GM21619 (cell line): ENCODE measurements around the gene GORASP1.

Experiments used
- ATAC-seq: cut with Tn5 transposase; IDR thresholded peaks from one replicate; pipeline ENCODE4 v1.9.1; 2021; ENCODE audit not compliant: unreplicated experiment

The GORASP1 gene

DNA sequence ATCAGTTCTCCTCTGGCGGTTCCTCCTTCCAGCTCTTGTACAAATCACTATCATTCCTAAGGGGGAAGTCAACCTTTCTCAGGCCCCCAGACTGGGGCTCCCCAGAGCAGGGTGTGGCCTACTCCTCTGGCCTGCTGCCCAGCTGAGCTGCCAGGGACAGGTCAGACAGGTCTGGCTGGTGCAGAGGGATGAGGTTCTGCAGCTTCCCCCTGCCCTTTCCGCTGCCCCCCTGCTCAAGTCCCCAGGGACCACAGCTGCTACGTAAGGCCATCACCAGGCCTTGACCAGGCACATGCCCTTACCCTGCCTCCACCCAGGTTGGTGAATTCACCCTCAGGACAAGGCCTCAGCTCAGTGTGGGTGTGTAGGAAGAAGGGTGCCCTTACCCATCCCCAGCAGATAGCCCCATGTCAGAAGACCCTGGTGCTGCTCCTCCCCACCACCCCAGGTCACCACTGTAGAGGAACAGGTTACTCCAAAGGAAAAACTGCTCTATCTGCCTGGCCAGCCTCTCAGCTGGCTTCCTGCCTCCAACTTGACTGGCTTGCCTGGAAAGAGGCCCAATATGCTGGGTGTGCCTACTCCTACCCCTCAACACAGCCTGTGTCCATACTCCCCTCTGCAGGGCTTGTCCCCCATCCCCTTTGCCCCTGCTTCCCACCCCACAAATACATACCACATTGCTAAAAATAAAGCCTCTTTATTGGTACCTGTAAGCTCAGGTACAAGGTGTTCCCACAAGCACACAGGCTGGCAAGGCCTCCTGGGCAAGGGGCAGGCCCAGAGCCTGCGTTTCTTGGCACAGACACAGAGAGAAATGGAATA, 34.0 kb upstream of the GORASP1 start:
- ATAC-seq, result no peak

DNA sequence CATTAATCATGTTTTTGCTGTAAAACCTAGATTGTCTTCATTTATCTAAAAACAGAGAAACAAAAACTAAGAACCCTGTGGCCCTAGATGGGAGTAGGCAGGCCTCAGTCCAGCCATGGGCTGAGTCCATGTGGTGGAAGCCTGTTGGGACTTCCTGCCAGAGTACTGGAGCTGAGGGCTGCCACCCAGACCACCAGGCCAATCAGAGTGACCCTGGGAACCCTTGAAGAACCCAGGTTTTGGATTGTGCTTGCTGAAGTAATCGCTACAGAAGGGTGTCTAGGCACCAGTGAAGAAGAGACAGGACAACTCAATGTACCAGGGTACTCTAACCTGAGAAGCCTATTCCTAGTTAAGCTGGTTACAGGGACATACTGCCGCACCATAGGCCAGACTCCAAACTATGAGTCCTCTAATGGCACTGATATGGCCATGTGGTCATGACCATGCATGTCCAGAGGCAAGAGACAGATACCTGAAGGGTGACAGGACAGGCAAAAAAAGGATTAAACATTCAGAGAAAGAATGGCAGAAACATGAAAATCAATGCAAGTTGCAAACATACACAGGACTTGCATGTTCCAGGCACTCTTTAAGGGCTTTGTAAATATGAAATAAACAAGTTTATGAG, 33.0 kb upstream of the GORASP1 start:
- no peak for ATAC-seq

DNA sequence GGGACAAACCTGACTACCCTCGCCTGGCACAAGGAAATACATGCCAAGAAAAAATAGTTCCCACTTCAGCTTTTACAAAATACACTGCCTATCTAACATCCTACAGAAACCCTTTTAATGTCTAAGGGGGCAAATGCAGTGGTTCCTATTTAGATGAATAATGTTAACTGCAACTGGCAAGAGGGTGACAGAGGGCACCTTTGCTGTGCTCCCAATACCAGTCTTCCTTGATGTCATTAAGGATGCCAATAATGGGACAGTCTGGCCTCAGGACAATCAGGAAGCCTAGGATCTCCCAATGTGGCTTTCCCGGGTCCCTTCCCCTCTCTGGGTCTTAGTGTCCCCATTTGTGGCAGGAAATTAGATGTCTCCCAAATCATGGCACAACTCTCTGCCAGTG, 32.0 kb upstream of the GORASP1 start:
- no peak for ATAC-seq

DNA sequence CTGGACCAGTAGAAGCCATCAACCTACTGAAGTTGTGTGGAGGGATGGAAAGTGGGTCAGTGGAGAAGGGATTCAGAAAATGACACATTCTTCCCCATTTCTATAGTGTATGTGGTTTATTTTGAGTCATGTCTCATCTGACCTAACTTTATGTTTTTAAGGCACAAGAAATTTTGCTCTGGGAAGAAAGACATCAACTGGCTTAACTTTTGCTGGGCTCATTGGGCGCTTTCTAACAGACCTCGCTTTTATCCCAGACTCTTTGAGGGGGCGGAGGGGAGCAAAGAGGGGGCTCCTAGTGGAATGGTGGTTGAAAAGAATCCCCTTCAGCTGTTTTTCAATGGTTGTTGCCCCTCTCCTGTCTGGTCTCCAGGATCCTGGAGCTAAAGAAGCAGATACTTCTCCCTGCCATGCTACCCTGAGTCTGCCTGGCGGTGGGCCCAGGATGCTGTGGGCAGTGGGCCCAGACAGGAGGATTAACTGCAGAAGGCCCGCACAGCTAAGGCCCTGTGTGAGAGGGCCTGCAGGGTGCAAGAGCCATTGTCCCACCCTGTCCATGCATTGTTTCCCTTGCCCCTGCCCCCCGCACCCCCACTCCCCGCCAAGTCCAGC, 31.5 kb upstream of the GORASP1 start:
- no peak for ATAC-seq

DNA sequence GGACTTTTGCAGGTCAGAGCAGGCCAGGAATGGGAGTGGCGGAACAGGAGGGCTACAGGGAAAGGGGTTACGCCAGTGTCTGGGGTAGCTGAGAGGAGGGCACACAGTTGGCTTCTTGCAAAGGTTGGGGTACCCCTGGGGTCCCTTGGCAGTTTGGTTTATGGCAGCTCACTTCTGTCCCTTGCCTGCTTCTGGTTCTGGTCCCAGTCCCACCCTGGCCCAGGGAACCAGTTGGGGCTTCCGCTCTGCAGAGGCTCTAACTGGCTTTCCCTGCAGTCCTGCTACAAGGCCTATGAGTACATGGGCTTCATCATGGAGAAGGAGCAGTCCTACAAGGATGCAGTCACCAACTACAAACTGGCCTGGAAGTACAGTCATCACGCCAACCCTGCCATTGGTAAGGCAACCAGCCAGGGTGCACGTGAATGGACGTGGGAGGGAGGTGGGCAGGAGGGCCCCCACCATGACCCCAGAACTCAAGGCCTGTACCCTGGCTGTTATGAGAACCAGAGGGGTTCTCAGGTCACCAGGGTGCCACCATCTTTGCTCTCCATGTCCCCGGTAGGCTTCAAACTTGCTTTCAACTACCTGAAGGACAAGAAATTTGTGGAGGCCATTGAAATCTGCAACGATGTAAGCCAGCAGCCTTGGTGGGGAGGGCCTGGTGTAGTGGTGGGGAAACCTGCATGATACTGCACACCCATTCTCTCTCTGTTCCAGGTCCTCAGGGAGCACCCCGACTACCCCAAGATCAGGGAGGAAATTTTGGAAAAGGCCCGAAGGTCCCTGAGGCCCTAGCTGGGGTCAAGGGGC, 30.8 kb upstream of the GORASP1 start:
- no peak for ATAC-seq

DNA sequence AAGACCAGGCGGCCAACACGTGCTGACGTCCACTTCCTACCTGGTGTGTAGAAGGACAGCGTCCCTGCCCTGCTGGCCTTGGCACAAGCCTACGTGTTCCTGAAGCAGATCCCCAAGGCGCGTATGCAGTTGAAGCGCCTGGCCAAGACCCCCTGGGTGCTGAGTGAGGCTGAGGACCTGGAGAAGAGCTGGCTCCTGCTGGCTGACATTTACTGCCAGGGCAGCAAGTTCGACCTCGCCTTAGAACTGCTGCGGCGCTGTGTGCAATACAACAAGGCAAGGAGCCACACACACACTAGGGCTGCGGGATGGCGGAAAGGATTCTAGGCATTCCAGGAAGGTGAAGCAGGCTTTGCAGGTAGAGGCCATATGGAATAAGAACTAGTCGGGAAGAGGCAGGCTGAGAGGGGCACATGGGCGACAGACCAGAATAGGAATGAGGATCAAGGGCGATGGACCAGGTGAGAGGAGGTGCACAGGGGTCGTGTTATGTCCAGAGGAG, 30.1 kb upstream of the GORASP1 start:
- ATAC-seq, result no peak

DNA sequence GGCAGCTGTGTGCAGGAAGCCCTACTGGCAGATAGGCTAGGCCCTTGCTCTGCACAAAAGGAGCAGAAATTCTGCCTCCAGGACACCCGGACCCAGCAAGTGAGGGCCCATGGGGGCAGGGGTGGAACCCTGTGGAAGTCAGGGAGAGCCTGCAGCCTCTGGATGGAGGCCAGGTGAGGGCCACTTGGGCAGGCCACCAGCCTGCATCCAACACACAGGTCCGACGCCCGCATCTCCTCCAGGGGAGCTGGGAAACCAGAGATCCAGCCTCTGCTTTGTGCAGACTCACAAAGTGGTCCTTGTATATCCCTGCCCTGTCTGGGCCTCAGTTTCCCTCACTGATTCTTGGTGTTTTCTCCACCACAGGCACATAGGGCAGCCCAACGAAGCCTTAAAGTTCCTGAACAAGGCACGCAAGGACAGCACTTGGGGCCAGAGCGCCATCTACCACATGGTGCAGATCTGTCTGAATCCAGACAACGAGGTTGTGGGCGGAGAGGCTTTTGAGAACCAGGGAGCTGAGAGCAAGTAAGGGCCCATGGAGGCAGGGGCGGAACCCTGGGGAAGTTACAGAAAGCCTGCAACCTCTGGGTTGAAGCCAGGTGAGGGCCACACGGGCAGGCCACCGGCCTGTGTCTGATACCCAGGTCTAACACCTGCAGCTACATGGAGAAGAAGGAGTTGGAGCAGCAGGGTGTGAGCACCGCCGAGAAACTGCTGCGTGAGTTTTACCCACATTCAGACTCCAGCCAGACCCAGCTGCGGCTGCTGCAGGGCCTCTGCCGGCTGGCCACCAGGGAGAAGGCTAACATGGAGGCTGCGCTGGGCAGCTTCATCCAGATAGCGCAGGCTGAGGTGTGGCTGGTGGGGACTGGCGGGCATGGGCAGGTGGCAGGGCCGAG, 29.4 kb upstream of the GORASP1 start:
- ATAC-seq, result no peak

DNA sequence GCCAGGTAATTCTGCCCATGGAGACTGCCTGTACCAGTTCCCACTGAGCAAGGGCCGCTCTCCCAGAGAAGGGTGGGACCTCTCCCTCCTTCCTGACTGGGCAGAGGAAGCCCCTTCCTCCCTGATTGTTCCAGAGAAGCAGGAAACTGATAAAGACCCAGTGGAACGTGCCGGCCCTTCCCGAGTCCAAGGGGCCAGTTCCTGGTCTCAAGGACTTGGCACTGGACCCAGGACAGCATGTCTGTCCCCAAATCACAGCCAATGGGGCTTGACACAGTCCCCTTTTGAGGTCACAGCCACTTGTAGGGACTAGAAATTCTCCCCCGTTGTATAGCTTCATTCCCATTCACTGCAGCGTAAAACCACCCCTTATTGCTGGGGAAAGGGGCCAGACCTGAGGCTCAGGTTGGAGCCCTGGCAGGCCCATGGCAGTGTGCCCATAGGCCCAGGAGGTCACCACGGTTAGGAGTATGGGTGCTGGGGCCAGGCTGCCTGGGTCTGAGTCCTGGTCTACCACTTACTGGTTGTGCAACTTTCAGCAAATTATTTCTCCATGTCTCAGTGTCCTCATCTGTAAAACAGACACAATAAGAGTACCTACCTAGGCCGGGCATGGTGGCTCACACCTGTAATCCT, 27.9 kb upstream of the GORASP1 start:
- ATAC-seq, result no peak

DNA sequence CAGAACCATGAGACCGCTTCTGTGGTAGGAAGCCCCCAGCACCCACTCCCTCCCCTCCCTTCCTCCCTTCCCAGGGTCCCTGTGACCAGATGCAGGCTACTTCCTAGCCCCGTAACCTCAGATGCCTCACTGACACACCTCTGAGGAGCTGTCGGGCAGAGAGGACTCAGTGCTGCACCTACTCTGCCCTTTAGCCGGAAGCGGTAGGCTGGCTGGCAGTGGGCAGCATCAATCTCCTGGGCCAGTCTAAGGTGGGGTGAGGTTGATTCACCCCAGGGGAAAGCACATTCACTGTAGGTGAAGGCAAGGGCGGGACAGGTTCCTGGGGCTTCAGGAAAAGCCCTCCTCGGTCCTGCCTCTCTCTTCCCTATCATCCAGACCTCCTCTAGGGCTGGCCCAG, 26.9 kb upstream of the GORASP1 start:
- ATAC-seq, result no peak

DNA sequence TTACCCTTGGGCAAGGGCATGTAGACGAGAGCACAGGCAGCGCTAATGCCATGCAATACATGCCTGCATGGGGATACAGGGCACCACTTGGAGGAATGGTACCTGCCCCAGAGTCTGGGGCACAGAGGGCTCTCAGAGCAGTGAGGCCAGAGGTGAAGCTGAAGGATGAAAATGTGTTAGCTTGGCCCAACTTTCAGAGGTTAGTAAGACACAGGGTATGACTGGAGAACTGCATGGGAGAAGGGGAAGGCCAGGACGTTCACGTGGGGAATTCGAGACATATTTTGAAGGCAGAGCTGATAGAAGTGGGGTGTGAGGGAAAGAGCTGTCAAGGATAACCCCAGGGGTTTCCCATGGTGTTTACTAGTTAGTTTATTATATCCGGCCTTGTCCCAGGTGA, 26.4 kb upstream of the GORASP1 start:
- ATAC-seq, result no peak

DNA sequence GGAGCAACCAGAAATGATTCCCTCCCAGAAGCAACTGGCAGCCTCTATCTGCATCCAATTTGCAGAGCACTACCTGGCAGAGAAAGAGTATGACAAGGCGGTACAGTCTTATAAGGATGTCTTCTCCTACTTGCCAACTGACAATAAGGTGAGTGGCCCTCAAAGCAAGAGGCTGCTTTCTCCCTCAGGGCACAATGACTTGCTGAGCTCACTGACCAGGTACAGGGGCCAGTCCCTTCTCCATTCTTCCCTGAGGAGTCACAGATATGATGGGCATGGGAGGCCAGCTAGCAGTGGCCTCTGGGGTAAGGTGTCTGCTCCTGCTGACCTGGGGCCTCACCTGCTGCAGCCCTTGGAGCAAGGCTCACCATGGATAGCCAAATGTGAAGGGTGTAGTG, 25.7 kb upstream of the GORASP1 start:
- no peak for ATAC-seq

DNA sequence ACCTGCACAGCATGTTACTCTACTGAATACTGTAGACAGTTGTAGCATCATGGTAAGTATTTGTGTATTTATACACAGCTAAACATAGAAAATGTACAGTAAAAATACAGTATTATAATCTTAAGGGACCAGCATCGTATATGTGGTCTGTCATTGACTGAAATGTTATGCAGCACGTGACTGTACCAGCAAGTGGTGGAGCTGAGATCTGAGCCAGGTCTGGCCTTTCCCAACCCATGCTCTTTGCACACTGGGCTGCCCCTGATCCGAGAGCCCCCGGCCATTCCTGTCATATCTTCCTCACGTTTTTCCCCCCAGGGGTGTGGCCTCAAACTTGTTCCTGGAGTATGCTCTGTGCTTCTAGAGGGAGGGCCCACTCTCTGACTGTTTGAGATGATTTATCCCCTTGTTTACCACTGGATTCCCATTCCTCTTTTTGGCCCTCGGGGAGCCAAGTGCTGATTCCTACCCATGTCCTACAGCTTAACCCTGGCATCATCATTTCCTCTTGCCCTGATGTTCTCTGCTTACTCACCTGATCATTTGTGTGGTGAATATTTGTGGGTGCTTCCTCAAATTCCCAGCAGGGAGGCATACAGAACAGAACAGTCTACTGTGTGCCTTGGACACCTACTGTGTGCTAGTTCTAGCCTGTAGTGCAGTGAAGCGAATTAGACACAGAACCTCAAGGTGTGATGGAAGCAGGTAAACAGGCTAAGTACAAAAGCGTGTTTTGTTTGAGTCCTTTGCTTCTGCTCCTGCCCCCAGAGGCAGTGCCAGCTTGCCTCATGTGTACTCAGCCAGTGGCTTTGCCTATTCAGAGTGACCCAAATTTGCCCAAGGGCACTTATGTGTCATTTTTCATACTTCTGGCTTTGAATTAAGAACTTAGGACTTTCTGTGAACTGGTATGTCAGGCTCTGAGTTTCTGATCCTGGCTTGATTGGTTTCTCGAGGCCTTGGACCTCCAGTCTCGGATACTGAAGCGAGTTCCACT, 25.0 kb upstream of the GORASP1 start:
- ATAC-seq, result no peak

DNA sequence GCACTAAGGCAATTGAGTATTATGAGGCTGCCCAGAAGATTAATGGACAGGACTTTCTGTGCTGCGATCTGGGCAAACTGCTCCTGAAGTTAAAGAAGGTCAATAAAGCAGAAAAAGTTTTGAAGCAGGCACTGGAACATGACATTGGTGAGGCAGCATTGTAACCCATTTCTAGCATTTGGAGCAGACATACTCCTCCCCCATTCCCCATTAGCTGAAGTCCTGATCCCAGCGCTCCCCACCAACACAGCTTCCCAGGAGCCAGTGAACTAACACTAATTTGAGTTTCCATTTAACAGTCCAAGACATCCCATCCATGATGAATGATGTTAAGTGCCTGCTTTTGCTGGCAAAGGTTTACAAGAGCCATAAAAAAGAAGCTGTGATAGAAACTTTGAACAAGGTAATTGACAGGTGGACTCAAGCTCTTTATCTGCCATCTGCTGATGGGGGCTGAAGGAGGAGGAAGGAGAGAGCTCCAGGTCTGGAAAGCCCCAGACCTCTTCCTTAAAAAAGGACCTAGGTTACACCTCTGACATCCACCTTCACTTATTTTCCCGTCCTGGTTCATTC, 23.4 kb upstream of the GORASP1 start:
- ATAC-seq, result no peak

DNA sequence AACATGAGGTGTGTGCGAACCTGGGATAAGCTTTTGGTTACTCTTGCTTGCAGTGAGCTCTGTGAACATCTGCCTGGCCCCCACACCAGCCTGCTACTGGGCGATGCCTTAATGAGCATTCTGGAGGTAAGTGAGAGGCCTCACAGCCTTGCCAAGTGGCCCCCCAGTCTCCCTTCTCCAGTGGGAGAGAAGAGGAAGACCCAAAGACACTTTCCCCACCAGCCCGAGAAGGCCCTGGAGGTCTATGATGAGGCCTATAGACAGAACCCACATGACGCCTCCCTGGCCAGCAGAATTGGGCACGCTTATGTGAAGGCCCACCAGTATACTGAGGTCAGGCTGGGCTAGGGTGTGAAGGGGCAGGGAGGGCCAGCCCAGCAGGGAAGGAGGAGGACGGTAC, 22.6 kb upstream of the GORASP1 start:
- ATAC-seq, result no peak

DNA sequence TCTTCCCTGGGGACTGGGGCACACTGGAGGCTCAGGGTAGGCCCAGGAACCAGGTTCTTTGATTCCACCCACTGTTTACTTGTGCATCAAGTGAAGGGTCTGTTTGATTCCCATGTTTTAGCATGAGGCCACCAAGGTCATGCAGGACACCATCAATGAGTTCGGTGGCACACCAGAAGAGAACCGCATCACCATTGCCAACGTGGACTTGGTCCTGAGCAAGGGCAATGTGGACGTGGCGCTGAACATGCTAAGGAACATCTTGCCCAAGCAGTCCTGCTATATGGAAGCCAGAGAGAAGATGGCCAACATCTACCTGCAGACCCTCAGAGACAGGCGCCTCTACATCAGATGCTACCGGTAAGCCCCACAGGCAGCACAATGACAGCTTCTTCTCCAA, 21.5 kb upstream of the GORASP1 start:
- no peak for ATAC-seq

DNA sequence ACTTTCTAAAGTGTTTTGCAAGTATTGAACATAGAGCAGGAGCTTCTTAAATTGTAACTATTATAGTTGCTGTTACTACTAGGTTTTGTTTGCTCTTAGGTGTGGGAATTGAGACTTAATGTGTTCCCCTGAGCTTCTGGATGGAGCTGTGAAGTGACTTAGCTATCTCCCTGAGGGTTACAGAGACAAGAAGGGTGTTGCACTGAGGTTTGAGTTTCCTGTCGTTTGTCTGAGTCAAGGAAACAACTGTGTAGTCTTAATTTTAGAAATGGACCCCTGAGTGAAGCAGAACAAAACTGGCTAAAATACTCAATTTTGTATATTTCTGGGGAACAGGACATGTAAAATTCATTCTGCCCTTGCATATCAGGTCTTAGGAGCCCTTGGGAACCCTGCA, 20.5 kb upstream of the GORASP1 start:
- ATAC-seq, result no peak

DNA sequence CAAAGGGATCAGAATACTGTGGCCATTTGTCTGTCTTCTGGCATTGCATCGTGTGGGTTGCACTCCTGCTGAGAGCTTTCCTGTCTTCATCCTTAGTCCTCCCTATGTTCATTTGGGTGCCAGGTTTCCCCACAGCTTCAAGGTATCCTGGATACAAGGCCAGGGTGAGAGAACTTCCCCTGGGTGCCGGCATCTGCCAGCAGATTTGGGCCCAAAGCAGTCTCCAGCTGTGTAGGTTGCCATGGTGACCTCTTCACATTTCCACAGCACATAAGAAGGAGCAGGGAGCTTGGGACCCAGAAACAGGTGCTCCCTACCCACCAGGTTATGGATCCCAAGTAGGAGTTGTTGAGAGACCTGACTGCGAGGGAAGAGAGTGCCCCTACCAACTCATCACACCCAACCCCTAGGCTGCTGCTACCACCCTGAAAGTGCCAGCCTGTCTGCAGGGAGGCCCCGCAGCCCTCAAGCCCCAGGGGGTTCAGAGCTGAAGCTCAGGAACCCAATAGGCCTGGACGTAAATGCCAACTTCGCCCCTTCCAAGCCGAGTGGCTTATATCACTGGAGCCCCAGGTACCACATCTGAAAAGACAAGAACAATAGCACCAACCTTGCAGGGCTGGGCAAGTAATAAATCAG, 20.0 kb upstream of the GORASP1 start:
- ATAC-seq, result no peak
